NCI-H146 (cell line): ENCODE results near the gene NEK1.
"Not testable (repeated sequence)": the region's sequence is repeated elsewhere in the genome, so short reads cannot be mapped to it uniquely, and the experiment has no call there.

Experiments
- DNase-seq: peaks from one replicate; lab custom pipeline; 2025; lab: John Stamatoyannopoulos, UW

The NEK1 gene

GRCh38 chr4:169494234-169494633, 118.1 kb downstream of the NEK1 start:
- not testable (repeated sequence) for DNase-seq

- no peak for DNase-seq
Measured at GRCh38 chr4:169493164-169493524, 119.2 kb downstream of the NEK1 start.

- peak; percentile 2 for DNase-seq
Measured at GRCh38 chr4:169492436-169493163, 119.8 kb downstream of the NEK1 start.

- DNase-seq = no peak
Measured at GRCh38 chr4:169491211-169491610, 121.2 kb downstream of the NEK1 start.

GRCh38 chr4:169489306-169489705, 123.1 kb downstream of the NEK1 start:
- DNase-seq = no peak

- DNase-seq = peak; percentile 12
Measured at GRCh38 chr4:169485791-169486742, 126.3 kb downstream of the NEK1 start.

- DNase-seq = no peak
Measured at GRCh38 chr4:169485086-169485485, 127.3 kb downstream of the NEK1 start.

- DNase-seq = no peak
Measured at GRCh38 chr4:169484485-169484884, 127.9 kb downstream of the NEK1 start.

- no peak for DNase-seq
Measured at GRCh38 chr4:169464080-169464479, 148.3 kb downstream of the NEK1 start.

GRCh38 chr4:169460081-169460480, 152.3 kb downstream of the NEK1 start:
- no peak for DNase-seq

GRCh38 chr4:169458575-169458974, 153.8 kb downstream of the NEK1 start:
- no peak for DNase-seq

- DNase-seq = not testable (repeated sequence)
Measured at GRCh38 chr4:169452644-169453043, 159.7 kb downstream of the NEK1 start.

GRCh38 chr4:169448935-169449334, 163.4 kb downstream of the NEK1 start:
- DNase-seq = peak; percentile 47

GRCh38 chr4:169446824-169447223, 165.6 kb downstream of the NEK1 start:
- DNase-seq = no peak

- DNase-seq = no peak
Measured at GRCh38 chr4:169443748-169444147, 168.6 kb downstream of the NEK1 start.

GRCh38 chr4:169440446-169440845, 171.9 kb downstream of the NEK1 start:
- DNase-seq = no peak

- no peak for DNase-seq
Measured at GRCh38 chr4:169439244-169439643, 173.1 kb downstream of the NEK1 start.

- DNase-seq = no peak
Measured at GRCh38 chr4:169438057-169438480, 174.3 kb downstream of the NEK1 start.

GRCh38 chr4:169437299-169438047, 174.9 kb downstream of the NEK1 start:
- no peak for DNase-seq

GRCh38 chr4:169436734-169437133, 175.6 kb downstream of the NEK1 start:
- no peak for DNase-seq

GRCh38 chr4:169428376-169428775, 184.0 kb downstream of the NEK1 start:
- no peak for DNase-seq

GRCh38 chr4:169427727-169428126, 184.7 kb downstream of the NEK1 start:
- not testable (repeated sequence) for DNase-seq
